Pulmonary artery endothelial cell (primary cell): ENCODE data around the gene IGSF3. TPM values are rescaled to one million over a fixed set of nuclear protein-coding genes. Genes with fewer than 3 reads are reported as not detected.
"Not testable (repeated sequence)": the region's sequence is repeated elsewhere in the genome, so short reads cannot be mapped to it uniquely, and the experiment has no call there.

ENCODE experiments used
- DNase-seq: peaks from one replicate; pipeline ENCODE4 v3.0.0-alpha.2; 2011; ENCODE audit warnings: low read depth, low spot score
- total RNA-seq: library from RNA; depleted of rRNA; stranded (reverse); fragments of >200 nt; gene quantifications from 2 replicates; pipeline ENCODE4 v1.2.3, GENCODE V29; 2014

IGSF3 gene
- total RNA-seq, 1 donor from 2014 or later = 0.33 TPM

GRCh38 chr1:116579259-116579875, 88.2 kb downstream of the IGSF3 start:
- DNase-seq = no peak

DNA sequence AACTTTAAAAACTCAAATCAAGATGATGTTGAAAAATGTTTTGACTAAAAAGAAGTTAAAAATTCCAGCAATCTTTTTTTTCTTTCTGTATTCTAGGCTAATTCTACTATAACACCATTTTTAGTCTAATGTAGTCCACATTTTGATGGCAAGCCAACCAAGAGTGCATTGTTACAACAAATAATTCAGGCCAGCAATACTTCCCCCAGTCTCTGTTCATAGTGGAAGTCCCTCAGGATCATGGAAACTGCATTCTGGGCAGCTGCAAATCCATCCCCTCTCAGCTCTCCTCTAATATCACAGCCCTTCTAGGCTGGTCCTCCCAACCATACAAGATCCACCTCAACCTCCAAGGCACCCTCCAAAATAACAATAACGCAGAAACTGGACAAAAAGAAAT, 89.0 kb downstream of the IGSF3 start:
- no peak for DNase-seq

- no peak for DNase-seq
Observed at GRCh38 chr1:116577759-116578314, 89.7 kb downstream of the IGSF3 start.

DNA sequence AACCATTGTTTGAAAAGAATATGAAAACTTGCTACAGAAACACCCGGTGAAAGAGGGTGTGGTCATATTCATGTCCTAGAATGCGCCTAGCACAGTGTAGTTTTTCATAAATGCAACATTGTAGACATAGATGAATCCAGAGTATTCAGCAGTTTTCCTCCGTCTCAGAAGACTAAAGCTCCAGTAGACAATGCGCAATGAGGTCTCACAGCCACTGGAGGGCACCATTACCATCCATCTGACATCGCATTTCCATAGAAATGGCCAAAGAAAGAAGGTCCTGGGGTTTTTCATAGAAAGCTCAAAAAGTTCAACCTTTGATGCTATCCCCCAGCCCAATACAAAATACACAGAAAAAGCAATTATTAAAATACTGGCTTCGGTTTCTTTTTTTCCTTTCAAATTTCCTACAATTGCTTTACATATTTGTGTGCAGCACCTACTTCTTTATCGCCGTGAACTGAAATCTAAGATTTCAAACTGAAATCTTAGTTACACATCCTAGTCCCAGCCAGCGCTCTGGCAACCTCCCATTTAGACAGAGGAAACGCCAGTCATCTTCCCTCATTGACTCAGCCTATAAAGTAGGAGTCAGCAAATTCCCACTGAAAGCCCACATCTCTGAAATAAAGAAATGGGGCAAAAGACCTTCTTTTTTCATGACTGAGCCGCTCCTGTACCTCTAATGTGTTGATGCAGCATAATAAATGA, 92.8 kb downstream of the IGSF3 start:
- DNase-seq = no peak

- no peak for DNase-seq
Observed at GRCh38 chr1:116573431-116574095, 94.0 kb downstream of the IGSF3 start.

- DNase-seq = no peak
Observed at GRCh38 chr1:116572771-116573430, 94.6 kb downstream of the IGSF3 start.

DNA sequence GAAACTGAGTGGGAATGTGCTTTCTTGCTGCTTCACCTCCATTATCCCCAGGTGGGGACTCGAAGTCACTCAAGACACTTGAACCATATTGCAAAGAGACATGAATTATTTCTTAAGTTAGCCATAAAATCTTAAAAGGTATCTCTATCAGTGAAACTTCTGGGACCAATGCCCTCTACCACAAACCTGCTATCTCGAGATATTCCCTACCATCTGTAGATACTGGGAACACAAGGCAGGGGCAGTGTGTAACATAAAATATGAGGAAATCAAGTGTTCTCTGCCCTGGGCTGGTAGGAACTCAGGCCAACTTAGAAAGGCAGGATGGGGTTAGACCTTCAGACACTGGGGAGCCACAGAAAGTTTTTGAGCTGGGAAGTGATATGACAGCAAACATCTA, 95.4 kb downstream of the IGSF3 start:
- DNase-seq = no peak

- no peak for DNase-seq
Observed at GRCh38 chr1:116571215-116571919, 96.2 kb downstream of the IGSF3 start.

GRCh38 chr1:116570358-116571214, 96.9 kb downstream of the IGSF3 start, which contains the start of gene CD58:
Gene CD58, minus strand, starts transcription at chr1:116571026. Its CDS starts 54 bp downstream, at chr1:116570972.
- DNase-seq = no peak

GRCh38 chr1:116569776-116570357, 97.7 kb downstream of the IGSF3 start:
- no peak for DNase-seq

DNA sequence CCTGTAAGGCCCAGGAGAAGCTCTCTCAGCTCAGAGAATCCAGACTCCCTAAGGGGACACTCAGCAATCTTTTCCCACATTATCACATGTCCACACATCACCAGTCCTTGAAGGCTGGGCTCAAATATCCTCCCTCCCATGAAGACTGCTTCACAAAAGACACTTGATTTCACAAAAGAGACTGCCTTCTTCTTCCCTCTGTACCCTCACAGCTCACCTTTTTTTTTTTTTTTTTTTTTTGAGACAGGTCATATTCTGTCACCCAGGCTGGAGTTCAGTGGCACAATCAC, 98.2 kb downstream of the IGSF3 start:
- no peak for DNase-seq

GRCh38 chr1:116568662-116569380, 98.7 kb downstream of the IGSF3 start:
- no peak for DNase-seq

DNA sequence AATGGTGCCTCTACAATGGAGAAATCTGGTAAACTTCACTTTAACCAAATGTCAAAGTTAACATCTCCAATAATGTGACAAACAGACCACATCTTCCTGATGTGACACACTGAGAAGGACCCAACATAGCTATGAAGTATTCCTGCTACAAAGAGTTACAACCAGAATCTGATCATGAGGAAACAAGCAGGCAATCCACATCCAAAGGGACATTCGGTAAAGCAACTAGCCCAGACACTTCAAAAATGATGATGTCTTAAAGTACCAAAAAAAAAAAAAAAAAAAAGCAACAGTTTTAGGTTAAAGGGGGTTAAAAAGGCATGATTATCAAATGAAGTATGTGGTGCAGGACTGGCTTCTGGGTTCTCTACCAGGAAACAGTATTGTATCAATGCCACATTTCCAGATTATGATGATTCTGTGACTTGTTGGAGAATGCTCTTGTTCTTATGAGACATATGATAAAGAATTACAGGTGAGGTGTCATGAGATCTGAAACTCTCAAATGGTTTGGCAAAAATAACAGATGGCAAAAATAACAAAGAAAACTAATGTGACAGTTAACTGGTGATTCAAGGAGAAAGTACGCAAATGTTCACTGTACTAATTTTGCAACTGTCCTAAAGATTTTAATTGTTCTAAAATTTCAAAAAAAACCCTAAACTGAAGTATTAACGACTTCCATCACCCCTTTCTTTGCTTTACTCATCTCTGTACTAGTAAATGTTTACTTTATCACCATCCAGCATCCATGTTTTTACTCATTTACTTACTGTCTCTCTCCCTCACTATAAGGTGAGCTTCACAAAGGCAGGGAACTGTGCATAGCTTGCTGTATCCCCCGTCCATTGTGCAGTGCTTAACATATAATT, 99.5 kb downstream of the IGSF3 start:
- DNase-seq = no peak

DNA sequence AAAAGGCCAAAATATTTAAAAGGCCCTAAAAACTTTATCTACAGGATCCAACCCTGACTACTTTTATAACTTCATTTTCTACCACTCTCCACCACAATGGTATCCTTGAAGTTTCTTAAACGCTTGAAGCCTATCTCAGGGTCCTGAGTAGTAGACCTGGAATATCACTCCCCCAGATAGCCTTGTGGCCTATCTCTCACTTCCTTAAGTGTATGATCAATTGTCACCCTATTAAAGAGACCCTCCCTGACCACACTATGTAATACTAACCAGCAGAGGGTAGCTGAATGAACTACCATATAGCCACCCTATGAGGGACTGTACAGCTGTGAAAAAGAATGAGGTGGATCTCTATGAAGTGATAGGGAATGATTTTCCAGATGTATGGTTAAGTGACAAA, 102.3 kb downstream of the IGSF3 start:
- DNase-seq = no peak

- DNase-seq = no peak
Observed at GRCh38 chr1:116564426-116564825, 103.1 kb downstream of the IGSF3 start.

DNA sequence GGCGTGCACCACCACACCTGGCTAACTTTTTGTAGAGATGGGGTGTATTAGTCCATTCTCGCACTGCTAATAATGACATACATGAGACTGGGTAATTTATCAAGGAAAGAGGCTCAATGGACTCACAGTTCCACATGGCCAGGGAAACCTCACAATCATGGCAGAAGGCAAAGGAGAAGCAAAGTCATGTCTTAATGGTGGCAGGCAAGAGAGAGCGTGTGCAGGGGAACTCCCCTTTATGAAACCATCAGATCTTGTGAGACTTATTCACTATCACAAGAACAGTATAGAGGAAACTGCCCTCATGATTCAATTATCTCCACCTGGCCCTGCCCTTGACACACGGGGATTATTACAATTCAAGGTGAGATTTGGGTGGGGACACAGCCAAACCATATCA, 105.1 kb downstream of the IGSF3 start:
- not testable (repeated sequence) for DNase-seq

DNA sequence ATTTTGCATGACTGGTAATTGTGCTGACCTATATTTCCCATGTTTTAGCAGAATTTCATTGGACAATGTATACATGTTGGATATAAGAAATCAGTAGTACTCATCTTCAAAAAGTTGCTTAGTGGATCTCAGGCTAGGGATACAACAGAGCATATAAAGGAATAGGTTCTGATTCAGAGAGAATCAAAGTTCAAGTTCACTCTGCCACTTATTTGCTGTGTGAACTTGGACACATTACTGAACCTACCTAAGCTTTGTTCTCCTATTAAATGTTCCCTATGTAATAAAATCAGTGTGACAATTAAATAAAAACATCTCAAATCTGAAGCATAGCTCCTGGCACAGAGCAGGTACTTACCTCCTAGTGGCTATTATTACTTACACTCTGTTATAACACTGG, 106.0 kb downstream of the IGSF3 start:
- DNase-seq = no peak

- DNase-seq = no peak
Observed at GRCh38 chr1:116560704-116561490, 106.6 kb downstream of the IGSF3 start.
